ENCODE measurements around the gene AUTS2.

The AUTS2 gene

DNA sequence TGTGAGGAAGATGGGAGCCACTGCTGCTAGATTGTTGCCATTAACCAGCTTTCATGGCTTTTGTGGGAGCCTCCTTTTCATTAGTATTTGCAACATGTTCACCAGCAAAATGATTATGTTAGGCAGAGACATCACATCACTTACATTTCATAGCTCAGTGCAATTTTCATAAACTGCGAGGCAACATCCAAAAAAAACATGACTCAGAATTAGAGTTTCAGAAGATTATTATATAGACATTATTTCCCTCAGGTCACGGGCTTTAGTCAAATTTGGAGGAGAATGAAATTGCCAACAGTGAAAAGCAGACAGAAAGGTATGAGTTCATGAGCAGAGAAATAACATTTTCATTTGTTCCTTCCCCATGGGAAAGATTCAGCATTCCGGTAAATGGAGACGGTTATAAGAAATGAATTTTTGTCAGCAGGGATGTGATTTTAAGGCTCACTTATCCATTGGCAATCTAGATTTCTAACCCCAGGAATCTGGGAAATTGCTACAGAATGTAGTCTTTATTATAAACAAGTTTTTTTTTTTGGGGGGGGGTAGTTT lies 573.2 kb downstream of the AUTS2 start:
- DNase-seq (ENCODE audit: low read depth, low spot score) = no peak

DNA sequence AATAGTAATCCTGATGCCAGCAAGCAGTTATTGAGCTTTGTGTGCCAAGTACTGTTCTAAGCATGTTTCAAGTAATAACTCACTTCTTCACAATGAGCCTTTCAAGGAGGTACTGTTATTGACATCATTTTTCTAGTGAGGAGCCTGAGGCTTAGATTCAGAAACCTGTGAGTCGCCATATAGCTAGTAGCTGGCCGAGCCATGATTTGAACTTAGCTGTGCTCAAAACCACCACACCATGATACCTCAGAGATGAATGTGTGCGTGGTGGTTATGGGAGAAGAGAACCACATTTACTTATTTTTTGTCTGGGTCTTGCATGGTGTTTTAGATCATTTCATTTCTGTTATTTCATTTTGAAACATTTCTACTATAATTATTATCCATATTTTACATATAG lies 578.9 kb downstream of the AUTS2 start:
- DNase-seq (ENCODE audit: low read depth, low spot score) = no peak

DNA sequence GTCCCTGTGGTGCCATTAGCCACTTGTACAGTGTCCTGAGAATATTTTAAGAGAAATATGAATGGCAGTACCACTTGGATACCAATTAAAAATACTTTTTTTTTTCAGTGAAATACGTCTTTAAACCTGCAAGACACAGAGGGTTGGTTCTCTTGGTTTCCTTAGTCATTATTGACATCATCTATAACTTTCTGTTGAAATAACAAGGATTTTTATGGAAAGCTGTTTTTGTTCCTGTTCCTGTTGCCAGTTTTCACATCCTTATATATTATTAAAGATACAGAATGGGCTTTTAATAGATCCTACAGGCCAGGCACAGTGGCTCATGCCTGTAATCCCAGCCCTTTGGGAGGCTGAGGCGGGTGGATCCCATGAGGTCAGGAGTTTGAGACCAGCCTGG lies 579.9 kb downstream of the AUTS2 start:
- DNase-seq (ENCODE audit: low read depth, low spot score) = no peak

DNA sequence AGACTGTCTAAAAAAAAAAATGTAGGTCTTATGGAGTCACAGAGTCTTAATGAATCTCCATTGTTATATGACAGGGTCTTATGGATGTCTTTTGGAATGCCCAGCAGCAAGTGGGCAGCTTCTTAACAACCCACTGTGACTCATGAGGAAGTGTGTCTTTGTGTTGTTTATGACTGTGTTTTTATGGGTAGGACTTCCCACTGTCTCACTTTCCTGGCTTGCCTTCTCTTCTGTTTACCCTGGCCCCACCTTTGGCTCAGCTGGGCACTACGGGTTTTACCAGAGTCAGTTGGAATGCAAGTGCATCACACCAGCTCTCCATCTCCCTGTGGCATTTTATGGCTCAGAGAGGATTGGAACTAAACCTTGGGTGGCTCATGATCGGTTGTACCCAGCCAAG lies 580.5 kb downstream of the AUTS2 start:
- no peak for DNase-seq (ENCODE audit: low read depth, low spot score)

DNA sequence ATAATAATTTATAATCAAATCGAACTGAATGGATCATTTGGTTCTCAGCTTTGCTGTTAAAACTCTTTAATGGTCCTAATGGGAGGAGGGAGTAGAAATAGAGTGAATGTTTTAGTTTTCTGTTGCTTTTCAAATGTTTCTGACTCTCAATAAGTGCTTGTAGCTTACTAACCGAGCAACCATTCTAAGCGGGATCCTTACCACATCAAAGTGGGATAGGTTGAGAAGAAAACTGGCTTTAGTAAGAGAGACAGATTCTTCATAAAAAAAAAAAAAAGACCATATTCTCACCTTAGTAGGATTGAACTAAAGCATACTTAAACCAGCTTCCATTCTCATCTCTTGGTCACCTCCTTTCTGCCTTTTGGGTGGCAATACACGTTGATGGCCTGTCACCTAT lies 584.2 kb downstream of the AUTS2 start:
- DNase-seq (ENCODE audit: low read depth, low spot score) = no peak

DNA sequence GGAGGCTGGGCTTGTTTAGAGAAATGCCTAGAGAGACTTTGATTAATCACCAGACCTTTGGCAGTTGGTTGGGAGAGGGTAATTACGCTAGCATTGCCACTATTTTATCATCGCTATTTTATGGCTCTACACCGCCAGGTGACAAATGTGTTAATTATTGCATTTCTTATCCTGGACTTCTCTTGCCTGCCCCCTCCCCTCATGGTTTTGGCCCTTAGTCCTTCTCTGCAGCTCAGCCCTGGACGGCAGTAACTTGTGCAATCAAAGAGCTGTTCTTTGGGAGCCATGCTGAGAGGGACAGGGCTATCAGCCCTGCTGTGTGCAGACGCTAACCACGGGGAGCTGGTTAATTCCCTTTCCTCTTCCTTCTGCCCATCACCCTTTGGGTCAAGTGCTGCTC lies 585.0 kb downstream of the AUTS2 start:
- DNase-seq (ENCODE audit: low read depth, low spot score) = no peak

DNA sequence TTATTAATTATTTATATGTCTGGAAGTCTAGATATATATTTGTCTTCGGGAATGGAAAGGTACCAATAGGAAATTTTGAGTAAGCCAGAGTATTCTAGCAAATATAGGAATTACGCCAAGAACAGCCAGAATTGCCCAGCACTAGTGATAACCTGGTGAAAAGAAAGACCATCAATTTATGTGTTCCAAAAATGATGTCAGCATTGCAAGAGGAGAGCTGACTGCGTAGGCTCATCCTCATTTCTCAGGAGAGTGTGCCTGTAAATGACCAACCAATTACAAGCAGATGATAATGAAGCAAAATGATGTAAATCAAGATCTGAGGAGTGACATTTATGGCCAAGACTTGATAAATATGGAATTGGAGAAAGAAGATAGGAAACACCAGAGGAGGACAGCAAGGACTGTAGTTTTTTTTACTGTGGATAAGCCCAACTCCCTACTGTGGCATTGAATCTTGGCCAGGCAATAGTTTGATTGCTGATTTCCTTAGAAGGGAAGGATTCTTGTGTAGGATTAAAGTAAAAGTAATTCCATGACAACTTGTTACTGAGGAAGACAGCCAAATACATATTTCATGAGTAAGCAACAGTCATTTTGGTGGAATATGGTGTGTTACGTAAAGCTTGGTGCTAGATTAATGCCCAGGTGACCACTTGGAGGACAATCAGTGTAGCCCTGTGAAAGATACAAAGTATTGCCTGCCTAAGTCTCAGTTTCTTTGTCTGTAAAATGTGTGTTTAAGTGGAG lies 590.8 kb downstream of the AUTS2 start:
- DNase-seq (ENCODE audit: low read depth, low spot score) = no peak

DNA sequence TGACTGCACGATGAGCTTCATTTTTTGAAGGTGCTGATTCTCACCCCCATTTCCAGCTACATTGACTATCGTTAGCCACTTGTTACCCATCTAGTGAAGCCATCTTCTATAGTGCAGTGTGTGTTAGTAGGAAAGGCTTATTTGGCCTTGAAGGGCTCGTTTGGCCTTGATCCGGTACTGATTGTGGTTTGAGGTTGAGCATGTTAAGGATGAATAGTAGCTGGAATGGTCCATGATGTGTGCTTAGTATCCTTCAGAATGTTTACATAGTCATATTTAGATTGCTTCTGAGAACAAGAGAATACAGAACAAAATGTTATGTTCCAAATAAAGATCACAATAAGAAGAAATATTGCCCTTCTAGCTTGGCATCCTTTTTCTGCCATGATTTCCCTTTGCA lies 591.5 kb downstream of the AUTS2 start:
- DNase-seq (ENCODE audit: low read depth, low spot score) = no peak

DNA sequence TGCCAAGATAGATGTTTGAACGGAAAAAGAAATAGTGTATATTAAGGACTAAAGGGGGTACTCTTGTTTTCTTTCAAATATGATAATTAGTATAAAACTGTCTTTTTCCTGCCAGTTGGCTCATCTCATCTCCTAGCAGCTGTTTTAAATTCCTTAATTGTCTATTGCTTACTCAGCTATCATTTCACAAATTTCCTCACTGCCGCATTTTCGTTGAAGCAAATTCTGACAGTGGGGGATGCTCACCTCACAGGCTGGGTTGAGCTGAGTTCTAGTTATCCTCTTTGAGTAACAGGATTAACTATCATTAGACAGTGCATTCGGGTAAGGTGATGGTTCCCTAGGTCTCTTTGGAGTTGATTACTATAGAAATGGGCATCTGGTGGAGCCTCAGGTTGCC lies 592.0 kb downstream of the AUTS2 start:
- DNase-seq (ENCODE audit: low read depth, low spot score) = no peak

DNA sequence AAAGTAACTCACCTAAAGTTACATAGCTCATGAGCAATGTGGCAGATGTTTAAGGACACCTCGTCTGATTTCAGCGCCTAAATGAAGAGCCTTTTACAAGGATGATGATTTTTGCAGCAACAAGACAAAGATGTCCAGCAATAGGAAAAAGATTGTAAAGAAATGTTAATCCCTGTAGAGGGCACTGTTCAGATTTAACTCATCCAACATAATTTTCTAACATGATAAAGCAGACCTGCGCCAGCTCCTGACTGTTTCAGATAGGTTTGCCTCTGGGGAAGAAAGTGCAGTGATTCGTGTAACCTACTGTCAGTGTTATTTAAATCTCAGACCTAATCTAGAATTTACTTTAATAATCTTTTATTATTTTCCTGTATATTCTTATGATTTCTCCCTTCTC lies 595.2 kb downstream of the AUTS2 start:
- no peak for DNase-seq (ENCODE audit: low read depth, low spot score)

DNA sequence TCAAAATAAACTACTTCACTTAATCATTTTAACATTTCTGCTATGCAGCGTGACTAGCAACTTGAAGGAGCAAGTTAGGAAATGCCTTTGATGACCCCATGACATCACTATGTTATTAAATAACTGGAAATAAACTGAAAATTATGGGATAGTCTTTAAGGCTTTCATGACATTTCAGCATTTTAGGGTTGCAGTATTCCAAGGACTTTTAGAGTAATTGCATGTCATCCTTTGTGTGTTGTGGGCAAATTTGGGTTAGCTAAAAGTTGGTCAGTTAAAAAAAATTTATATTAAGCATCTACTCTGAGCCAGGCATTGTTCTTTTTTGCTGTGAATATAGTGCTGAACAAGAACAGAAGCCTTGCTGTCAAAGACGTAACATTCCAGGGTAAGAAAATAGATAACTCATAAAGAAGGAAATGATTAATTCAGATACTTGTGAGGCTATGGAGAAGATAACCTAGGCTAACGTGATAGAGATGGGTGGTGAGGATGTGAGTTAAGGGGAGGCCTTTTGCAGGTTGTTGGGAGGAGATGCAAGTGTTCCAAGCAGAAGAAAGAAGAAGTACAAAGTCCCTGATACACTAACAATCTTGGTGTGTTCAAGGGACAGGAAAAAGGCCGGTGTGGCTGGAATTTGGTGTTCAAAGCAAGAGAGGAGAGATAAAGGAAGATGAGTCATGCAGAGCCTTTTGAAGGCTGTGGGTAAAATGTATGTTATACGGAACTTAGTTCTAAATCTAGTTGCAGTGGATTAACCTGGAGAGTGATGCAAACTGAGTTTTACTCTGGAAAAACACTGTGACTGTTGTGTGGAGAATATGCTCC lies 610.2 kb downstream of the AUTS2 start:
- DNase-seq (ENCODE audit: low read depth, low spot score) = no peak

DNA sequence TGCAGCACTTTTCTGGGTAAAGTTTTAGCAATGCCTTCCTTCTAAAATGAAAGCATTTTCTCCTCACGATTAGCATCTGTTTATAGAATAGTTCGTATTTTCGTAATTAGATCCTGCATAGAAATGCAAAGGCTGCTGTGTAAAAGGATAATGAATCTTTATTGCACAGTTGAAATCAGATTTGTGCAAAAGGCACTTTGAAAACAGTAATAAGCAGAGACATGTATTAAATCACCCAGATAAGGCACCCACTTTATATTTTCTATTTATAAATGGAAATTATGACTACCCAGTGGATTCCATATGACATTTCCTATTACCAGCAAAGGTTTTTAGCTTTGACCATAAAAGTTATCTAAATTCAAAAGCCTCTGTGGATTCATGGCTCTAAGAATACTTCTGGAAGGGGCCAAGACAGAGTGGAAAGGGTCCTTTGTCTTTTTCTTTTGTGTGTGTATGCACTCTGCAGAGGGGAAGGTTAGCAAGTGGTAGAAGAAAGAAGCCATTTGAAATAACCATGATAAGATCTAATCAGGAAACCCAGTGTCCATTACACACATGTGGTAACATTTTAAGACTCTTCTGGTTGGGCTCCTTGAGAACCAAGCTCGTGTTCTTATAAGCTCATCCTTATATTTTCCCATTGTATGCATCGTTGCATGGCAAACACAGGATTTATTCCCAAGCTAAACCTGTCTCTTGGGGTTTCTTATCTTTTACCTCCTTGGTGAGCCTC lies 612.1 kb downstream of the AUTS2 start:
- no peak for DNase-seq (ENCODE audit: low read depth, low spot score)

DNA sequence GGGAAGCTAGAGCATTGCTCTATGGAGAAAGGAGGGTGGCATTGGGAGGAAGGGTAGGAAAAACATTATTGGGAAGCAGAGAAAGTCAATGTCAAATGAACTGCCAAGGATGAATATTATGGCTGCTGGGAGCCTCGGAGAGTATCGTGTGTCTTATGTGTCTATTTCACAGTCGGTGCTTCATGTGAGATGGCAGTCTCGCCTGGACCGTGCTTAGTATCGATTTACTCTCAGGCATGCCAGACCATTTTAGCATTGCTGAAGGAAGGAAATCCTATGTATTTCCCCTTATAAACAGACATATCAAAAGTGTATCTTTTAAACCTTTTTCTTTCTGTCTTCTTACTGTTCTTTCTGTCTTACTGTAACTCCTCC lies 612.6 kb downstream of the AUTS2 start:
- no peak for DNase-seq (ENCODE audit: low read depth, low spot score)

DNA sequence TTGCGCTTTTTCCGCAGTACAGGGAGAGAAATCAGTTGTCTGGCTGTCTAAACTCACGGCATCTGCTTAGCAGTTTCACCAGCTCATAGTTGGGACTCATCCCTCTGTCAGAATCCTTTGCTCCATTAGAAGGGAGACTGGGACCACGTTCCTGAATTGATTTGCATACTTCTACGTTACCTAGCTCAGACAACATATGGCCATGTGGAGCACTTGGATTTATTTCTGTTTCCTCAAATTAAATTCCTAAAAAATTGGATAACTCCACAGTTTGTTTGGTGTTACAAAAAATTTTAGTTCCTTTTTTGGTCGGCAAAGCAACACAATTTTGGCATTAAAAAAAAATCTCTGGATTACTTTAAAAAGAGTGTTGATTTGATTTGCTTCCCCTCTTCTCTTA lies 614.0 kb downstream of the AUTS2 start:
- no peak for DNase-seq (ENCODE audit: low read depth, low spot score)

DNA sequence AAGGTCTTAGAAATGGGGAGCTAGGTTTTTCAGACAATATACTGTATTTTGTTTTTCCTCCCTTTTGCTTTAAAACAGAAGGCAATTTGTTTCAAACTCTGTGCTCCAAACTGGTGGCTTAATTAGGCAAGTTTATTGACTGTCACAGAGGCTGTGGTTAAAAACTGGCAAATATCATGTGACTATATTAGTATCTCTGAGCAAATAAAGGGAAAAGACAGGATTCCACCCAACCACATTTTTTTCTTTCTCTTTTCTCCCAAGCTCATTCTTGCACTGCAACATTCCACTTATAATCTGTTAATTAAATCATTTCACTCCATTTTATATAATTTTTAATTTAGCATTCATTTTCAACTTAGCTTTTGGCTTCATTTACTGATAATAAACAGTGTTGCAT lies 615.8 kb downstream of the AUTS2 start:
- DNase-seq (ENCODE audit: low read depth, low spot score) = no peak

DNA sequence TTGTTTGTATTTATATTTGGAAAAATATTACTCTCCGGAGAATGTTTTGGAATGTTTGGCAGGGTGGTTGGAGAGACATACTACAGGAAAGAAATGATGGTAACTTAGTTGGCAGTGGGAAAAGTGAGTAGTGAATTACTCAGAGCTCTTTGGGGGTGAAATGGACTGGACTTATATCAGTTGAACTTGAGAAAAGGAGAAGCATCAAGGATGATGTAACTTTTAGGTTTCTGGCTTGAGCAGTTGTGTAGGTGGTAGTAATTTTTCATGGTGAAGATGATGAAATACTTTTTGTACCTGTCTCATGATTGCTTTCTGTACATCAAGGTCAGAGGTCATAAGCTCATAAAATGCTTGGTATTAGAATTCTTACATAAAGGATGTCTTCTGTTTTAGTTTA lies 617.2 kb downstream of the AUTS2 start:
- no peak for DNase-seq (ENCODE audit: low read depth, low spot score)

DNA sequence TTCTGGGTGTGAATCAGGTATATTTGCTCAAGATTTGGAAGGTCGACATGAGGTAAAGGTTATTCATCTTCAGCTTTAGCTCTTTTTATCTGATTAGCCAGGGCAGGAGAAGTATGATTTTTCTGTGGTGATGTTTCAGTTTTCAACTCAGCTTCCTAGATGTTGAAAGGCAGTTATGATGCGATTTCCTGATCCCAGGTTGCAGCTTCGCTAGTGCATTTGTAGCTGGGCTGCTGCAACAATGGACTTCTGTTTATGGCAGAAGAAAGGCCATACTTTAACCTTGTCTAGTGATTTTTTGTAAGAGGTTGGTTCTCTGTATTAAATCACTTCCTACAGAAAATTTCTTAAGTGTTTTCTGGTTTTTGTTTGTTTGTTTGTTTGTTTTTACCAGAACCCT lies 619.3 kb downstream of the AUTS2 start:
- no peak for DNase-seq (ENCODE audit: low read depth, low spot score)

DNA sequence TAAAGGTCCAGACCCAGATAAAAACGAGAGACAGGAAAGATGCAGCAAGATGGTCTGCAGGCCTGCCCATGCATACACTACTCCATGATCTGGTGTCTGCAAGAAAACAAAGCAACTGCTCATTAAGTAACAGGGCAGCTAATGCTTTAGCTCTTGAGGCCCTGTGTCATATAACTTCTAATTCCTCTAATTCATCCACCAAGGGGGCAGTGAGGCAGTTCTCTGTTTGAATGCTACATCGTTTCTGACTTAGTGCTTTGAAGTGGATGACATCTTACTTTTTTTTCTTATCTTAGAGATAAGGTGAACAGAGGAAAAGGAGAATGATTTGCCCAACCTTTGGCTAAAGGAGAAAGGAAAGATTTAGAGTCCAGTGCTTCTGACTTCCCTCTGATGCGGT lies 619.7 kb downstream of the AUTS2 start:
- DNase-seq (ENCODE audit: low read depth, low spot score) = no peak

DNA sequence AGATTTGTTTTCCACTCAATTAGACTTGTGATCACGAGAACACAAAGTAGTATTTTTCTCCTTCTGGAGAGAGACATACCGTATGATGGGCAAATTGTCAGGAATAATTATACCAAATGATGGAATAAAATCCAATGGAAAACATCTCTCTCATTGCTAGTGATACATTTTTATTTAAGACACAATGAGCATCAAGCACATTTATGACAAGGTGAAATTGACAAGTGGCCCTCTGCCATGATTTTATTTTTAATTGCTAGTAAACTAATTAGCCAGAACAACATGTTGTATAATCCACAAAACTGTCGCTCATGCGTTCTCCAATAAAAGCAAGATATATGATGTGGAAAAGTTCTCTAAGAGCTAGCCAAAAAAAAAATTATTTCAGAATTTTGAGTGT lies 620.8 kb downstream of the AUTS2 start:
- DNase-seq (ENCODE audit: low read depth, low spot score) = no peak

DNA sequence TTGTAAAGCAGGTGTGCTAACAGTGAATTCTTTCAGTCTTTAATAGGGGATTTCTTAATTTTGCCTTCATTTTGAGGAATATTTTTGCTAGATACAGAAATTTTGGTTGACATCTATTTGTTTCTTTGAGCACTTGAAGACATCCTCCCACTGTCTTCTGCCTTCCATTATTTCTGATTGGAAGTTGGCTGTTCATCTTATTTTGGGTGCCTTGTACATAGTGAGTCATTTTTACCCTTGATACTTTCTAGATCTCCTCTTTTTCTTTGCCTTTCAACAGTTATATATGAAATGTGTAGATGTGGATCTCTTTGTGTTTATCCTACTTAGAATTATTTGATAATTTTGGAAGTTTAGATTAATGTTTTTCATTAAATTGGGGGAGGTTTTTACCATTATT lies 631.0 kb downstream of the AUTS2 start:
- no peak for DNase-seq (ENCODE audit: low read depth, low spot score)

DNA sequence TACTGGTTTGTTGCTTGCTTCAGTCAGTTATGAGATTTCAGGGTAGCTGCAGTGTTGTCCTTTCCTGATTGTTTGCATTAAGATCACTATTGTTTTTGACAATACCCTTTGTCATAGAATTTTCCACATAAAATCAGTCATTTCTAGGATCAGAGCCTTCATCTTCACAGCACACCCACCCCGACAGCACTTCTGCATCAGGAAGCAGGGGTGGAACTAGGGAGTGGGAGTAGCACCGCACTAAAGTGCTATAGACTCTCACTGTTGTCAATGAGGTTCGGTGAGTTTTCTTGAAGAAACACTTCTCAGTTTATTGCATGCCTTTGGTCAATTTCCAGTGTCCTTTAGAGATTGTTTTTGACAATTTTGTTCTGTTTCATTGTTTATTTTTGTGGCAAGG lies 632.5 kb downstream of the AUTS2 start:
- no peak for DNase-seq (ENCODE audit: low read depth, low spot score)

DNA sequence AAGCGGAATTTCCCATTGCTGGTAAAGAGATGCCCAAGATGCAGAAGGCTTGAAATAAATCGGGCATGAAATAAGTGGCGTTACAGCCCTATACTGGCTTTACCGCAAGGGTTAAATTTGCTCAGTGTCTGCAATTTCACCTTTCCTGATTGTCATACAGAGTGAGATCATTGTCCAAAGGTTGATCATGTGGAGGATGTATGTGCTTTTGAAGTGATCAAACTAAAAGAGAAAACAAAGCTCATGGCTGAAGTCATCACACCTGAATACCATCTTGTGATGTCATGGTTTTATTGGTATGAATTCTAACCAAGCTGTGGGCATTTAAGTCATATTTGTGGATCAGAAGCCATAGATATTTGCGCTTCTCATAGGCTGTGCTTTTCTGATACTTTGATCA lies 635.5 kb downstream of the AUTS2 start:
- no peak for DNase-seq (ENCODE audit: low read depth, low spot score)
